ENCODE results near the gene INSM1. TPM values are rescaled to one million over a fixed set of nuclear protein-coding genes. Genes with fewer than 3 reads are reported as not detected.

INSM1 gene
- total RNA-seq, 1 donor from 2014 or later = not detected

GRCh38 chr20:20391766-20392165 lies 23.9 kb downstream of the INSM1 start:
- Histone ChIP-seq H3K4me3 (ENCODE audit: low read depth, low read length) (no peak overlapping the region), H3K27me3 (ENCODE audit: control insufficient read depth, insufficient read depth, low read length) (no peaks in the 10 kb centered on the region), H3K36me3 (ENCODE audit: control insufficient read depth, insufficient read depth, low read length) (no peaks in the 10 kb centered on the region)
- no peak for DNase-seq (ENCODE audit: low read depth)
- TF ChIP-seq CTCF (IDR thresholded peaks at IDR 0.05; ENCODE audit: insufficient read depth, low read length, poor library complexity, severe bottlenecking) = no peak

- DNase-seq (ENCODE audit: low read depth) = no peak
- H3K36me3 ChIP-seq (ENCODE audit: control insufficient read depth, insufficient read depth, low read length) = no peaks in the 10 kb centered on the region
- H3K27me3 ChIP-seq (ENCODE audit: control insufficient read depth, insufficient read depth, low read length) = no peaks in the 10 kb centered on the region
Observed at GRCh38 chr20:20393207-20394120, 25.6 kb downstream of the INSM1 start.

GRCh38 chr20:20395087-20395486 lies 27.2 kb downstream of the INSM1 start:
- no peak for DNase-seq (ENCODE audit: low read depth)
- Histone ChIP-seq H3K4me3 (ENCODE audit: low read depth, low read length) (no peak overlapping the region), H3K27me3 (ENCODE audit: control insufficient read depth, insufficient read depth, low read length) (no peaks in the 10 kb centered on the region), H3K36me3 (ENCODE audit: control insufficient read depth, insufficient read depth, low read length) (no peaks in the 10 kb centered on the region)
- no peak for TF ChIP-seq CTCF (IDR thresholded peaks at IDR 0.05; ENCODE audit: insufficient read depth, low read length, poor library complexity, severe bottlenecking)

More at GRCh38 chr20:20393207-20394120, 25.6 kb downstream of the INSM1 start:
- no peak for TF ChIP-seq CTCF (IDR thresholded peaks at IDR 0.05; ENCODE audit: insufficient read depth, low read length, poor library complexity, severe bottlenecking)
- H3K4me3 ChIP-seq (ENCODE audit: low read depth, low read length) = no peak overlapping the region

- DNase-seq (ENCODE audit: low read depth) = no peak
- H3K36me3 ChIP-seq (ENCODE audit: control insufficient read depth, insufficient read depth, low read length) = no peaks in the 10 kb centered on the region
- no peak overlapping the region for H3K4me3 ChIP-seq (ENCODE audit: low read depth, low read length)
- no peaks in the 10 kb centered on the region for H3K27me3 ChIP-seq (ENCODE audit: control insufficient read depth, insufficient read depth, low read length)
- TF ChIP-seq CTCF (IDR thresholded peaks at IDR 0.05; ENCODE audit: insufficient read depth, low read length, poor library complexity, severe bottlenecking) = no peak
Observed at GRCh38 chr20:20395903-20396568, 28.1 kb downstream of the INSM1 start.

GRCh38 chr20:20396794-20397193 lies 28.9 kb downstream of the INSM1 start:
- Histone ChIP-seq H3K4me3 (ENCODE audit: low read depth, low read length) (no peak overlapping the region), H3K27me3 (ENCODE audit: control insufficient read depth, insufficient read depth, low read length) (no peaks in the 10 kb centered on the region), H3K36me3 (ENCODE audit: control insufficient read depth, insufficient read depth, low read length) (no peaks in the 10 kb centered on the region)
- DNase-seq (ENCODE audit: low read depth) = no peak
- TF ChIP-seq CTCF (IDR thresholded peaks at IDR 0.05; ENCODE audit: insufficient read depth, low read length, poor library complexity, severe bottlenecking) = no peak

Measured in kidney epithelial cell (primary cell).